Measurements from ENCODE around the gene ZNF605.

- no peak for TF ChIP-seq TBP (optimal IDR thresholded peaks at IDR 0.05; ENCODE audit: low read depth, low read length)
- no peak for TF ChIP-seq SMARCA4 (IDR thresholded peaks at IDR 0.05)
- no peak for TF ChIP-seq KAT7 (CRISPR knock-in tag; IDR thresholded peaks at IDR 0.05; ENCODE audit: borderline replicate concordance)
- no peak for TF ChIP-seq CTCF (IDR thresholded peaks at IDR 0.05 in 2 of 3, conservative IDR thresholded peaks at IDR 0.05 in 1 of 3; ENCODE audit: insufficient read depth in 2 of 3, low read depth in 1 of 3, low read length in 3 of 3)
- TF ChIP-seq AFF1 (IDR thresholded peaks at IDR 0.05; ENCODE audit: low read depth in 1 of 2, partially characterized antibody in 2 of 2), result no peak
- no peak for TF ChIP-seq EZH2 (IDR thresholded peaks at IDR 0.05; ENCODE audit: borderline replicate concordance, low read depth, low read length)
Measured at GRCh38 chr12:132922676-132923075, 33.4 kb downstream of the ZNF605 start.
